HG03342 (cell line): ENCODE results near the gene RAP1B.

Experiments used
- ATAC-seq: cut with Tn5 transposase; IDR thresholded peaks from one replicate; pipeline ENCODE4 v1.9.1; 2021; ENCODE audit warnings: mild to moderate bottlenecking, moderate library complexity; ENCODE audit not compliant: unreplicated experiment

Gene RAP1B

DNA sequence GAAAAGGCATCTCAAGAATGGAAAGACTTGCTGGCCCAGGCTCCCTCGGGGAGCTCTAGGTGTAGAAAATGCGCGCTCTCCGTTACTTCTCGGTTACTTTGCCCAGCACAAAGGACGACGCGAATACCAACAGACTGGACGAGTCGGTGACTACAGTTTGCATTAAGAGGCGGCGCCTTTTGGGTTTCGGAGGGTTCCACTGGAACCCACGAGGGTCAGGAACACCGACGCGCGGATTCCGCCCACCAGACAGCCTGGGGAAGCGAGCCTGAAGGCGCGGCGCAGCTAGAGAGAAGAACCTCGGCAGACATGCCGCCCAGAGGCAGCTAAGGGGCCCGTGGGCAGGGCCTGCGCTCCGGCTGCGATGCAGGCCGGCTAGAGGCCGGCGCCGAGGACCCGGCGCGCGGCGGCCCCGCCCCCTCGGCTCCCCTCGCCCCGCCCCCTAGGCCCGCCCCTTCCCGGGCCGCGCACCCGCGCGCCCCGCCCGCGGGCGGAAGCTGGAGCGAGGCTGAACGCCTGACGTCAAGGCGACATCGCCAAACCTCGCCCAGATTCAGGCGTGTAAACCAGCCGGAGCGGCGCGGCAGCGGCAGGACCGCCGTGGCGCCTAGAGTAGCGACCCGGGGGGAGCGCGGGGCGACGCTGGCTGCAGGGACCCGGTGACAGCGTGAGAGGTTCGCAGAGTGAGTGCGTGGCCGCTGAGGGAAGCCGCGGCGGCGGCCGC is at the start of gene RAP1B:
TSS of gene RAP1B (plus strand) at position 530 of the 724 bp plus-strand sequence. CDS start 37,826 bp downstream, outside the sequence.
- peak; percentile 81 for ATAC-seq

DNA sequence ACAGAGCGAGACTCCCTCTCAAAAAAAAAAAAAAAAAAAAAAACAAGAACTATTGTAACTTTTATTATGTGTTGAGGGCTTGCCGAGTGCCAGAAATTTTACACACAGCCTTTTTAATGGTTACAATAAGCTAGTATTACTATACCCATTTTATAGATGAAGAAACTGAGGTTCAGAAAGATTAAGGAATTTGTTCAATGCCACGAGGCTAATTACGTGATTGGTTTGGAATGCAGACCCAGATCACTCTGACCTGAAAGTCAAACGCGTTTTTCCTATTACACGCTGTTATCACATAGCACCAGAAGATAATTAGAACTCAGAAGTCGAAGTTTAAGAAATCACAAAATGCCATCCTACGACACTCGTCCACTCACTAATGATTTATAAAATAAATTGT is 48.9 kb upstream of the RAP1B start:
- ATAC-seq, result no peak

DNA sequence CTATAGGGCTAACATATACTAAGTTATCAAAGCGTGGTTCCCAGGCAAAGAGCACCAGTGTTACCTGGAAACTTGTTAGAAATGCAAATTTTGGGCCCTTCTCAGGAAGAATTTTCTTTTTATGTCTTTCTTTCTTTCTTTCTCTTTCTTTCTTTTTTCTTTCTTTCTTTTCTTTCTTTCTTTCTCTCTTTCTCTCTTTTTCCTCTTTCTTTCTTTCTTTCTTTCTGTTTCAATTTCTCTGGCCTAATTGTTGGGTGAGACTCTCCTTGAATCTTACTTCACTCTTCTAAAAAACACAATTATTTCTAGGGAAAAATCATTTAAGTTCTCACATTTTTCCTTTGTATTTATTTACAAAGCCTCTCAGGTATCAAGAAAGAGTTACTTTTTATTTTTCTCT is 46.5 kb upstream of the RAP1B start:
- ATAC-seq, result no peak

DNA sequence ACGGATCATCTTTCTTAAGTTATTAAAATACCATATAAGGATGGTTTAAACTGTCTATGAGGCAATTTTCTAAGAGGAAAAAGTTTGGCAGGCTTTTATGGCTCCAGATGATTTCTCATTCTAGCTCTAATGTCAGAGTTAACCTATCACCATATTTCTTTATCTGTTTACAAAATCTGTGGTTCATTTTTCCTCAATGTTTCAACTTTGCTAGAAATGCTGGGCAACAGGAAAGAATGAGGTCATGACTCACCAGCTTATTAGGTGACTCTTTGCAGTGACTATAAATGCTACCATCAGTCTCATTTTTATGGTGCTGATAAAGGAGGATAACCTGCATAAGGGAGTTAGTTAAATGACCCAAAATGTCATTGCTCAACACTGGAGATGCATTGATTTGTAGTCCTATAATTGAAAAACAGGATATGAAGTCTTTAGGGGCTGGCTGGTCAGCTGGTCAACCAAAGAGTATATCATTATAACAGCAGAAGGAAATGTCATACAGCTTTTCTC is 45.3 kb upstream of the RAP1B start:
- no peak for ATAC-seq

DNA sequence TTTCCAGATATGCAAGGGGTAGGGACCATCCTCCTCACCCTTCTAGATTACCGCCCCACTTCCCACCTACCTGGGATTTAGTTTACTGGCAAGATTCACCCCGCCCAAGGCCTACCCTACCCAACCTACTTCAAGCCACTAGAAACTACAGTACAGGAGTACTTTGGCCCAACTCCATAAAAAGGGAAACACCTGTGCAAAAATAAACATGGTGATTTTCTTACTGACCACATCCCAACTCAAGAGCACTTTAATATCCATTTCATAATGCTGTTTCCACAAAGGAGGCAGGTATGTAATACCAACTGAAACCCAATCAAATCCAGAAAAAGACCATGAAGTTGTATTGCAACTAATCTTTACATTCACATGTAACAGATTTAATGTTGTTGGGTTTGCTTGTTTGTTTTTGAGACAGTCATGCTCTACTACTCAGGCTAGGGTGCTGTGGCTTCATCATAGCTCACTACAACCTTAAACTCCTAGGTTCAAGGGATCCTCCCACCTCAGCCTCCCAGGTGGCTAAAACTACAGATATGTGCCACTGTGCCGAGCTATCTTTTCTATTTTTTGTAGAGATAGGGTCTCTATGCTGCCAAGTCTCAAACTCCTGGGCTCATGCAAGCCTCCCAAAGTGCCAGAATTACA is 41.7 kb upstream of the RAP1B start:
- no peak for ATAC-seq

DNA sequence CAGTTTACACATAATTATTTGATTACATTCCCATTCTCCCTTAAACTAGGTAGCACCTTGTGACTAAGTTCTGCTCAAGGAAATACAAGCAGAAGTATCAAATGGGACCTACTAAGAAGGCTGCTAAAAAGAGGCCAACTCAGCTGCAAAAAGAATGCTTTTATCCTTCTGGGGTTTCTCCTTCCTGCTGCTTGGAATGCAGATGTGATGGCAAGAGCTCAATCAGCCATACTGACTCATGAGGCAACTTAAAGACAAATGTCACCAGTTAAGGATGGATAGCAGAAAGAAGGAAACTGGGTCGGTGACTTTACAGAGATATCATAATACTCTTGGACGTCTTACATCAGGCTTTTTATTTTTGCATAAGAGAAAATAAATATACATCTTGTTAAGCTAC is 38.0 kb upstream of the RAP1B start:
- no peak for ATAC-seq

DNA sequence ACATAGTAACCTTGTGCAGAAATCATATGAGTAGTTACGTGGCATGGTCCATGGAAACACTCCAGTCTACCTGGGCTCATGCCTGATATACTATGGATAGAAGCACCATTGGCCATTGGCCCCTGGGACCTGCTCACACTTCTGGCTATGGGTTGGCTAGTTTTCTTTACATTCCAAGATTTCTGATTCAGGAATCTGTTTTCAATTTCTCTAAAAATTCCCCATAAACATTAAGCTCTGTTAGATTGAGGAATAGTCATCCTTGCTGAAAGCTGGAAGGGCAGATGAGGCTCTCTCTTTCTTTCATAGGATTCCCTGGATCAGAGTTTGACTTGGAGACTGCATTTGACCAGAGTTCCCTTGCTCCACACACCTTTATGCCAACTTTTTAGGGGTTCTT is 37.3 kb upstream of the RAP1B start:
- ATAC-seq, result no peak

DNA sequence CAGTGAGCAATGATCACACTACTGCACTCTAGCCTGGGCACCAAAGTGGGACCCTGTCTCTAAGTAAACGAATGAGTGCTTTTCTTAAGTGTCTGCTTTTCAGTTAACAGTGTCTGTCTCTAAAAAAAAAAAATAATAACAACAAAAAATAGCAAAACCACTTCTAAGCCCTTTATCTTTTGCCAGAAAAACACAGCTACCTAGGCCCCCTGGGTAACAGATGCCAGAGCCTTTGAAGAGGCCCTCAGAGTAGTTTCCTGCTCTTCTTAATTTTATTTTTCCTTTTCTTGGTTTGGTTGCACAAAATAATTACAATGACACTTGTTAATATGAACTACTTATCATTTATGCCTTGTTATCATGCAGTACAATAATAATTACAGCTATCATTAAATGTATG is 32.8 kb upstream of the RAP1B start:
- no peak for ATAC-seq

DNA sequence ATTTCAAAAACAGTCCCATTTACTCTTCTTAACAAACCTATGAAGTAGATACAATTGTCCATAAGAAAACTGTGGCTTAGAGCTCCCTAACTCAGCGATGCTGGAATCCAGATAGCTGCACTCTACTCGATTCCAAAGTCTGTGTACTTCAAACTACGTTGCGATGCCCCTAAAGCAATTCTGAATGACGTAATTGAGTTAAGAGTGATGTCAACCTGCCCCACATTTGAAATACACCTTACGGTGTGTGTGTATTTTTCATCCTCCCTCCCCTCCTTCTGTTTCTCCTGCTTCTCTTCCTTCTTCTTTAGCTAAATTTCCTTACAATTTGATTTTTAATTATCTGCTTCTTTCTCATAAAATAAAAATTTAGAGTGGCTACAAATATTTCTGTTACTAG is 31.9 kb upstream of the RAP1B start:
- no peak for ATAC-seq

DNA sequence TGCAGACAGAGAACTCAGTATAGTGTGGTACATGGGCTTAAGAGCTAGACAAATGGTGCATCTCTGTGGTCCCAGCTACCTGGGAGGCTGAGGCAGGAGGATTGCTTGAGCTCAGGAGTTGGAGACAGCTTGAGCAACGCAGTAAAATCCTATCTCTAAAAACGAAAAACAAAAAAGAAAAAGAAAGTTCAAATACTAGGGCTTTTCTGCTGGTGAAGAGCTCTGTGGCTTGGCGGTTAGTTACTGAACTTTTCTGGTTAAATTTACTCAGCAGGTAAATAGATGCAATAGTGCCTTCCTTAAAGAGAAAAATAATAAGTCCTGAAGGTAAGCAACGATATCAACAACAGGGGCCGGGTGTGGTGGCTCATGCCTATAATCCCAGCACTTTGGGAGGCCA is 31.4 kb upstream of the RAP1B start:
- no peak for ATAC-seq

DNA sequence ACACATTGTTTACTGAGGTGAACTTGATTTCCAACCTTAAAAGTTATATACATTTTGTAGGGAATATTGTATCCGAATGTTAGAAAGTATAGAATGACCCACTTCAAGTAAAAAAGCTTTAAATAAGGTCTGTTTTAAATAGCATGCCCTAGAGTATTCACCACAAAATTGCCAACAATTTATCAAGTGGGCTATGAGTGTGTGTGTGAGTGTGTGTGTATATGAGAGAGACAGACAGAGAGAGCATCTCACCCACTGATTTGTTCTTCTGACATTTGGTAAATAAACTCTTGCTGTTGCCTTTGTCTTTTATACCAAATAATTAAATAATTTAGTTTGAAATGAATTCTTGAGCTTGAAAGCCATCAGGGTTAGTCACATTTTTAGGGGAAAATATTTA is 29.8 kb upstream of the RAP1B start:
- no peak for ATAC-seq

DNA sequence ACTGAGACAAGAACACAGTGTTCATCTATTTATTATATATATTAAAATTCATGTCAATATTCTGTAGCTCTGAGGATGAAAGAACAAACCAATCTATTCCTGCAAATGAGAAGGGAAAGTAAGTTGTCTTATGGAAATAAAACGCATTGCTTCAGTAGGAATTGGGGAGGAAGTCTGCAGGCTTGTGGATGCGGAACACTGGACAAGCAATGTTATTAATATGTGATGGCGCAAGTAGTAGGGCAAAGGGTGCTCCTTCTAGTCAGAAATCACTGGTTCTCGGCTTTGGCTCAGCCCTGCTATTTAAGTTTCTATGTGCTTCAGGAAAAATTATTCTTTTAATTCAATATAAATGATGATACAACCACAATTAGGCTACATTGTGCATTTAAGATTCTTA is 28.8 kb upstream of the RAP1B start:
- no peak for ATAC-seq

DNA sequence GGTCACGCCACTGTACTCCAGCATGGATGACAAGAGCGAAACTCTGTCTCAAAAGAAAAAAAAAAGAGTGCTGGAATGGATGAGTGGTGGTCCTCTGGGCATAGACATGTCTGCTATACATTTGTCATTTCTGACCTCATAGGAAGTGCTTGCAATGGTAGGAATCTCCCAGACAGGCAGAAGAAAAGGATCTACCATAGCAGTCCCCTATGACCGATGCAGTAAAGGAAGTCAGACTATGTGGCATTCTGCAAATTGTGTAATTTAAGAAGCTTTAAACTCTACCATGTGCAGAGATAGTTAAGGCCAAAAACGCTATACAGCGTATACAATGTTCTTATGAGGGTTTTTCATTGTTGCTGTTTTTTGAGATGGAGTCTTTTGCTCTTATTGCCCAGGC is 24.7 kb upstream of the RAP1B start:
- ATAC-seq, result no peak

DNA sequence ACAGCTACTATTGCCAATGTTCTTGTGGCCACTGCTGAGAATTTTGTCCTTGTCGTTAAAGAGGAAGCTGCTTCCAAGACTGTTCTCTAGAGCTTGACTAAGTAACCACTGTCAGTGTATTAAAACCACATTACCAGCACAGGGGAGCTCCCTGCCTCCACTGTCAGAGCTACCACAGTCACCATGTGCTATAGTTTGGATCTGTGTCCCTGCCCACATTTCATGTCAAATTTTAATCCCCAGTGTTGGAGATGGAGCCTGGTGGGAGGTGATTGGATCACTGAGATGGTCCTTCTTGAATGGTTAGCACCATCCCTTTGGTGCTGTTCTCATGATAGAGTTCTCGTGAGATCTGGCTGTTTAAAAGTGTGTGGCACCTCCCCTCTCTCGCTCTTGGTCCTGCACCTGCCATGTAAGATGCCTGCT is 23.2 kb upstream of the RAP1B start:
- peak; percentile 69 for ATAC-seq

DNA sequence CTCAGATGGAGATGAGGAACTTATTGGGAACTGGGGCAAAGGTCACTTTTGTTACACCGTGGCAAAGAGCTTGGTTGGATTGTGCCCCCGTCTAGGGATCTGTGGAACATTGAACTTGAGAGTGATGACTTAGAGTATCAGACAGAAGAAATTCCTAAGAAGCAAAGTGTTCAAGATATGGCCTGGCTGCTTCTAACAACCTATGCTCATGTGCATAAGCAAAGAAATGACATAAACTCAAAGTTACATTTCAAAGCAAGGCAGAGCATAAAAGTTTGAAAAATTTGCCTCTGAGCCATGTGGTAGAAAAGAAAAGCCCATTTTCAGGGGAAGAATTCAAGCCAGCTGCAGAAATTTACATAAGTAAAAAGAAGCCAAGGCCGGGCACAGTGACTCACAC is 21.5 kb upstream of the RAP1B start:
- ATAC-seq, result no peak

DNA sequence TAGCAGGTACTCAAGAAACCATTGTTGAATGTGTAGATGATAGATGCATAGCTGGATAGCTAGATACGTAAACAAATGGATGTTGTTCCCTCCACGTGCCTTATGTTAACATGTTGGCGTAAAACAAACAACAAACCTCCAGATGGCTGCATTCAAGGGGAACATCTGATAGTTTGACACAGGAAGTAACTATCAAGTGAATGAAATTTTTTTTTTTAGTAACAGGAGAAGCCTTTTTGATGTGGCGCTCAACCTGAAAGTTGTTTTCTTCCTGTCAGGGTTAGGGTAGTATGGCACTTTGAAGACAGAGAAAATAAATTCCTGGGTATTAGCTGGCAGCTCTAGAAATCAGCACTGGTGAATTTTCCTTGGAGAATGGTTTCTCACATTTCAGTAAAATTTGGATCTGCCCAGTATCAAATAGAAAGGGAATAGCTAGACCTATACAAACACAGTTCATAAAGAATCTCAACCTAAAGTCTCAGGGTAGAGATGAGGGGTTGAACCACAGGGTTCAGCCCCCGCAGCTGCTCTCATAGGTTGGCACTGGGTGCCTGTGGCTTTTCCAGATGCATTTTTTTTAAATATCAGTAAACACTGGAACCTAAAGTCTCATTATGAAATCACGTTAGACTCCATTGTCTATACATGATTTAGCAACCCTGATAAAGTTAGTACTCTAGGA is 18.8 kb upstream of the RAP1B start:
- ATAC-seq, result no peak

DNA sequence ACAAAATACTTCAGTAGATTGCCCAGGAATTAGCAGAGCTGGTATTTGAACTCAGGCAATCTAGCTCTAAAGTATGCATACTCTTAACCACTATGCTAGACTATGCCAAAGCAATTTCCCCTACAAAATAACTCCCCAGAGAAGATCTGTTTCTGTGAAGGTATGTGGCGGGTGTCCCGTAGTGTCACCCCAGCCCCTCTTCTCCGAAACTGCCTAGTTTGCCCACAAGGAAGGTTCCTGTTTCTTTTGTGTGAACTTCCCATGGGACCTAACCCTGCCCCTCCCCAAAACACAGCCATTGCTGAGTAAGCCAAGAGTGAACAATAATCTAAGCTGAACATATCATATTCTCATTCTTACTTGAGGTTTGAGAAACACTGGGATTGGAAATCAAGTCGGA is 15.5 kb upstream of the RAP1B start:
- ATAC-seq, result no peak

DNA sequence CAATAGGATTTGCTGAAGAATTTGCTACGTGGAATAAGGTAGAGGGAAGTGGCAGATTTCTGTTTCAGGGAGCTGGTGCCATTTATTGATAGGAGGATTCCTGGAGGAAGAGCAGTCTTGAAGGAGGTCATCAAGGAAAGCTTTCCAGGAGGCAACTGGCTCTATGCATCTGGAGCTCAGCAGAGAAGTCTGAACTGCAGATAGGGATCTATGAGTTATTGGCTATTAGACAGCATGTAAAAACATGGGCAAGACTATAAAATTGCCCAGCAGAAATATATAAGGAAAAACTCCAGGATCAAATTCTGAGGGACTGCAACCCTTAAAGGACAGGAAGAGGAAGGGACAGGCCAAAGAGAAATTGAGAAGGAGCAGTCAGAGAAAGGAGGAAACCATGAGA is 8.9 kb upstream of the RAP1B start:
- ATAC-seq, result no peak

DNA sequence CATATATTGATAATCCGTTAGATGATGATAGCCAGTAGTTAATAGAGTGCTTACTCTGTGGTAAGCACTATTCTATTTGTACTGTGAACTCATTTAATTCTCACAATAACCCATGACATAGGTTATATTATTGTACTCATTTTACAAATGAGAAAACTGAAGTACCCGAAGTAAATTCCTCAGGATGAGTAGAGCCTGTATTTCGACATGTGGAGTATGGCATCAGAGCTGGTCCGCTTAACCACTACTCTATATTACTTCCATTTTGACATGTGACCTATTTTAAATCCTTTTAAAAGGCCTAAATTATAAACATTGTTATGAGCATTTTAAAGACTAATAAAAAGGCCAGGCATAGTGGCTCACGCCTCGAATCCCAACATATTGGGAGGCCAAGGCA is 8.0 kb upstream of the RAP1B start:
- ATAC-seq, result no peak

DNA sequence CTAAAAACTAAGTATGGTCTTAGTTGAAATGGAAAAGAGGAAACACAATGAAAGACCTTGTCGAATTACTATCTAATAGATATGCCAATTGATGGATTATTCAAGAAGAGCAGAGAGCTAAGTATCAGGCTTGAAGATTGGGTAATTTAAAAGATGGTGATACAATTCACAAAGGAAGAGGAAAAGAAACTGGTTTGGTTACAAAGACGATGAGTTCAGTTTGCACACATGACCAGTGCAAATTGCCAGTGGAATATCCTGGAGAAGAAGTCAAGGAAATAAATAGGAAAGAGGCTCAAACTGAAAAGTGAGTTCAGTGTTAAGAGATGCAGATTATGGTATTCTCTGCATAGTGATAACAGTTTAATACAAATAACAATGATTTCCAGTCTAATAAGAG is 2.5 kb upstream of the RAP1B start:
- ATAC-seq, result no peak

DNA sequence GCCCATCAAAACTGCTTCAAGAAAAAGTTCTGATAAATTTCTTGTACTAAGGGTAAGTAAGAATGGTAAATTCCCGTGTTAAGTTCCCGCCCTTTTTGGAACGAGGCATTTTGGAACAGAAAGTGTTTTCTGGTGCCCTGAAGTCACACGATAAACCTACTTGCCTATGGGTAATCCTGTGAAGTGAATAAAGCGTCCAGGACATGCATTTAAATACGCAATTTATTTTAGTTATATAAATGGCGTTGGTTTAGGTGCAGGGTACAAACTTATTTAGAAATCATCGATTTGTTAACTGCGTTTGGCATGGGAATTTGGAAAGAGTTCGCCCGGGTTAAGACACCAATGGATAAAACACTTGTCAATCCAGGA is 715 bp upstream of the RAP1B start:
- ATAC-seq, result no peak
